ENCODE data around the gene ABCC11.

ABCC11 gene

DNA sequence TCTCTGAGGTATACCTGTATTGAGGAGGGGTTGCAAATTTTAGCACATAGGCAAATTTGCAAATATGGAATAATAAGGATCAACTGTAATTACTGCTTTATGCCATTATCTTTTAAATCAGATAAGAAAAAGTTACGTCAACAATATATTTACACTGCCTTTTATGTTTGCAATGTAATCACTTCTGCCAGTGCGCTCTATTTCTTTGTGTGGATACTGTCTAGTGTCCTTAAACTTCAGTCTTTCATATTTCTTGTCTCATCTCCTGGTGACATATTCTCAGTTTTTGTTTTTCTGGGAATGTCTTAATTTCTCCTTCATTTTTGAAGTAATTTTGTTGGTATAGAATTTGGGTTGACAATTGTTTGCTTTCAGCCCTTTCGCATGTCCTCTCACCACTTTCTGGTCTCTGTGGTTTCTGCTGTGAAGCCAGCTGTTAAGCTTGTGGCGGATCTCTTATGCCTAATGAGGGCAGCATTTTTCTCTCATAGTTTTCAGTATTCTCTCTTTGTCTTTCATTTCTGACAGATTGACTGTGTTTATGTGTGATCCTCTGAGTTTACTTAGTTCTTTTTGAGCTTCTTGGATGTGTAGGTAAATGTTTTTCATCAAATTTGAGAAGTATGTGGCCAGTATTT, 37.6 kb upstream of the ABCC11 start:
- ChIA-PET CTCF (no interaction called here), POLR2A (no interaction called here)
- TF ChIP-seq CTBP1 (IDR thresholded peaks at IDR 0.05; ENCODE audit: borderline replicate concordance) (no peak), FOXM1 (IDR thresholded peaks at IDR 0.05; ENCODE audit: borderline replicate concordance) (no peak), ARNT (IDR thresholded peaks at IDR 0.05) (no peak)
- no peak for DNase-seq (ENCODE audit: extremely low spot score)

DNA sequence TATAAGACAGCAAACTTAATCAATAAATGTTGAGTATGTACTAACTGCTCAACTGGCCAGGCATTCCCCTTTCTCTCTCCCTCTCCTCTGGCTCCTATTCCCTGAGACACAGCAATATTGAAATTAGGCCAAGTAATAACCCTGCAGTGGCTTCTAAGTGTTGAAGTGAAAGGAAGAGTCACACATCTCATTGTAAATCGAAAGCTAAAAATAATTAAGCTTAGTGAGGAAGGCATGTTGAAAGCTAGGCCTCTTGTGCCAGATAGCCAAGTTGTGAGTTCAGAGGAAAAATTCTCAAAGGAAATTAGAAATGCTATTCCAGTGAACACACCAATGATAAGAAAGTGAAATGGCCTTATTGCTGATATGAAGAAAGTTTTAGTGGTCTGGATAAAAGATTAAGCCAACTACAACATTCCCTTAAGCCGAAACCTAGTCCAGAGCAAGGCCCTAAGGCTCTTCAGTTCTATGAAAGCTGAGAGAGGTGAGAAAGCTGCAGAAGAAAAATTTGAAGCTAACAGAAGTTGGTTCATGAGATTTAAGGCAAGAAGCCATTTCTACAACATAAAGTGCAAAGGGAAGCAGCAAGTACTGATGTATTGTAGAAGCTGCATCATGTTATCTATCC, 35.4 kb upstream of the ABCC11 start:
- DNase-seq (ENCODE audit: extremely low spot score), result no peak
- CTCF ChIA-PET, result no interaction called here
- no peak for TF ChIP-seq SP1 (IDR thresholded peaks at IDR 0.05)
- no peak for TF ChIP-seq ELF4 (IDR thresholded peaks at IDR 0.05)
- TF ChIP-seq, protein P1, sequence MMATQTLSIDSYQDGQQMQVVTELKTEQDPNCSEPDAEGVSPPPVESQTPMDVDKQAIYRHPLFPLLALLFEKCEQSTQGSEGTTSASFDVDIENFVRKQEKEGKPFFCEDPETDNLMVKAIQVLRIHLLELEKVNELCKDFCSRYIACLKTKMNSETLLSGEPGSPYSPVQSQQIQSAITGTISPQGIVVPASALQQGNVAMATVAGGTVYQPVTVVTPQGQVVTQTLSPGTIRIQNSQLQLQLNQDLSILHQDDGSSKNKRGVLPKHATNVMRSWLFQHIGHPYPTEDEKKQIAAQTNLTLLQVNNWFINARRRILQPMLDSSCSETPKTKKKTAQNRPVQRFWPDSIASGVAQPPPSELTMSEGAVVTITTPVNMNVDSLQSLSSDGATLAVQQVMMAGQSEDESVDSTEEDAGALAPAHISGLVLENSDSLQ (IDR thresholded peaks at IDR 0.05), result no peak
- TF ChIP-seq HDGF (IDR thresholded peaks at IDR 0.05; ENCODE audit: borderline replicate concordance), result no peak
- TF ChIP-seq SUZ12 (IDR thresholded peaks at IDR 0.05), result no peak
- TF ChIP-seq L3MBTL2 (conservative IDR thresholded peaks at IDR 0.05), result no peak
- TF ChIP-seq LEF1 (IDR thresholded peaks at IDR 0.05; ENCODE audit: borderline replicate concordance), result no peak
- no peak for TF ChIP-seq FOXM1 (IDR thresholded peaks at IDR 0.05; ENCODE audit: borderline replicate concordance)
- TF ChIP-seq NFRKB (IDR thresholded peaks at IDR 0.05), result no peak
- TF ChIP-seq ARNT (IDR thresholded peaks at IDR 0.05), result no peak
- TF ChIP-seq ZNF384 (IDR thresholded peaks at IDR 0.05), result no peak
- TF ChIP-seq CTBP1 (IDR thresholded peaks at IDR 0.05; ENCODE audit: borderline replicate concordance), result no peak
- no peak for TF ChIP-seq BHLHE40 (IDR thresholded peaks at IDR 0.05; ENCODE audit: borderline replicate concordance)
- POLR2A ChIA-PET, result no interaction called here

DNA sequence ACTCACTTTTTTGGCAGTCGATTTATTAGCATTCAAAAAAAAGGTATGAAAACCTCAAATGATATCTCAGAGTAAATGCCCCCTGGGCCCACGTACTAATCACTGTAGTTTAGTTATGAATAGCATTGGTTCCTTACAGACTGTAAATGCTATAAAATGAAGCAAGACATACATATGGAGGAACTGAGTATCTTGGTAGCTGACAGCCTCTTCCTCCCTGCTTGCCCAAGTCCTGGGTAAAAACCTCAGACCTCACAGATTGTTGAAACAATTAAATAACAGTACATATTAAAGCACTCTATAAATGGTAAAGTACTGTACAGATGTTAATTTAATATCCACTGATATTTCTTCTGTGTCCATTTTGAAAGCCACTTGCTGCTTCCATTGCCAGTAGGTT, 33.2 kb upstream of the ABCC11 start:
- ChIA-PET CTCF (interaction anchor here (0.6 kb wide), 1 partner anchor 22 kb away, joined by 3 read pairs; no protein-coding TSS in a partner anchor), POLR2A (no interaction called here)
- no peak for TF ChIP-seq LEF1 (IDR thresholded peaks at IDR 0.05; ENCODE audit: borderline replicate concordance)
- no peak for TF ChIP-seq ARNT (IDR thresholded peaks at IDR 0.05)
- no peak for TF ChIP-seq ELF4 (IDR thresholded peaks at IDR 0.05)
- no peak for TF ChIP-seq CTBP1 (IDR thresholded peaks at IDR 0.05; ENCODE audit: borderline replicate concordance)
- TF ChIP-seq NFRKB (IDR thresholded peaks at IDR 0.05), result no peak
- no peak for TF ChIP-seq ZNF384 (IDR thresholded peaks at IDR 0.05)
- TF ChIP-seq, protein P1 (IDR thresholded peaks at IDR 0.05), result no peak
- no peak for TF ChIP-seq FOXK2 (IDR thresholded peaks at IDR 0.05)
- no peak for TF ChIP-seq SUZ12 (IDR thresholded peaks at IDR 0.05)
- TF ChIP-seq FOXM1 (IDR thresholded peaks at IDR 0.05; ENCODE audit: borderline replicate concordance), result no peak
- no peak for TF ChIP-seq SP1 (IDR thresholded peaks at IDR 0.05)
- no peak for TF ChIP-seq TARDBP (IDR thresholded peaks at IDR 0.05)
- TF ChIP-seq BHLHE40 (IDR thresholded peaks at IDR 0.05; ENCODE audit: borderline replicate concordance), result no peak
- no peak for TF ChIP-seq L3MBTL2 (conservative IDR thresholded peaks at IDR 0.05)
- no peak for TF ChIP-seq HDGF (IDR thresholded peaks at IDR 0.05; ENCODE audit: borderline replicate concordance)
- no peak for TF ChIP-seq FOXA1 (IDR thresholded peaks at IDR 0.05)
- DNase-seq (ENCODE audit: extremely low spot score), result no peak

DNA sequence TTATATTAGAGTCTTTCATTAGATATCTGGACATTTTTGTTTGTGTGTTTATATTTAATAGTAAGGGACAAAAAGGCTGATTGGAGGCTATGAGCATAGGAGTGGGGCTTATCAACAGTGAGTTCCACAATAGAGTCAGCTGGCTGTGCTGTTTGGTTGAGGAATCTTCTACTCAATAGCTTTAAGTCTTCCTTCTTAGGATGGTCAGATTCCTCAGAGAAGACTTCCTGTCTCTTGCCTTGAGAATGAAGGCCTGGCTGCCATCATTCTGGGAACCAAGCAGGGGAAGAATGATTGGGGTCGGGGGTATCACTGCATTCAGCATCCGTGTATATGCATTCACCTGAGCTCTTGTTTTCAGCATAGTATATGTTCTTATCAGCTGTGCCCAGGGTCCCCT, 31.9 kb upstream of the ABCC11 start:
- POLR2A ChIA-PET, result no interaction called here
- TF ChIP-seq HDGF (IDR thresholded peaks at IDR 0.05; ENCODE audit: borderline replicate concordance), result no peak
- TF ChIP-seq FOXM1 (IDR thresholded peaks at IDR 0.05; ENCODE audit: borderline replicate concordance), result no peak
- TF ChIP-seq CTBP1 (IDR thresholded peaks at IDR 0.05; ENCODE audit: borderline replicate concordance), result no peak
- TF ChIP-seq L3MBTL2 (conservative IDR thresholded peaks at IDR 0.05), result no peak
- no peak for TF ChIP-seq LEF1 (IDR thresholded peaks at IDR 0.05; ENCODE audit: borderline replicate concordance)
- no peak for TF ChIP-seq FOXK2 (IDR thresholded peaks at IDR 0.05)
- TF ChIP-seq, protein P1 (IDR thresholded peaks at IDR 0.05), result no peak
- TF ChIP-seq ZNF384 (IDR thresholded peaks at IDR 0.05), result no peak
- TF ChIP-seq TARDBP (IDR thresholded peaks at IDR 0.05), result no peak
- TF ChIP-seq FOXA1 (IDR thresholded peaks at IDR 0.05), result no peak
- no peak for TF ChIP-seq BHLHE40 (IDR thresholded peaks at IDR 0.05; ENCODE audit: borderline replicate concordance)
- no peak for TF ChIP-seq ARNT (IDR thresholded peaks at IDR 0.05)
- TF ChIP-seq ELF4 (IDR thresholded peaks at IDR 0.05), result no peak
- no peak for TF ChIP-seq SP1 (IDR thresholded peaks at IDR 0.05)
- no peak for TF ChIP-seq NFRKB (IDR thresholded peaks at IDR 0.05)
- TF ChIP-seq SUZ12 (IDR thresholded peaks at IDR 0.05), result no peak
- CTCF ChIA-PET, result no interaction called here

DNA sequence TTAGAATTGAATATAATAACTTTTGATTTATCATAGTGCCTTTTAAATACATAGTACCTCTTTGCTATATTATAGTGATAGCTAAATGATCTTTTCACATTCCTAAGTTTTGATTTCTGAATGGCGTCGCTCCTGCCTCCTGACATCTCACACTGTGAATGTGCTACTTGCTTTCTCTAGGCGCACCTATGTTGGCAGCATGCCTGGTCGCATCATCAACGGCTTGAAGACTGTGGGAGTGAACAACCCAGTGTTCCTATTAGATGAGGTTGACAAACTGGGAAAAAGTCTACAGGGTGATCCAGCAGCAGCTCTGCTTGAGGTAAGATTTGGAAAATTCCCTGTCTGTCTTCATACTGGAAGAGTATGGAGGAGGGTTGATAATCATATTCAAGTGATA, 29.8 kb upstream of the ABCC11 start:
- CTCF ChIA-PET, result no interaction called here
- no peak for TF ChIP-seq SP1 (IDR thresholded peaks at IDR 0.05)
- no peak for TF ChIP-seq L3MBTL2 (conservative IDR thresholded peaks at IDR 0.05)
- no peak for TF ChIP-seq ZNF384 (IDR thresholded peaks at IDR 0.05)
- TF ChIP-seq NFRKB (IDR thresholded peaks at IDR 0.05), result no peak
- peak; percentile 5 for DNase-seq (ENCODE audit: extremely low spot score)
- POLR2A ChIA-PET, result no interaction called here

More for the DNA sequence above, 31.9 kb upstream of the ABCC11 start:
- peak; percentile 6 for DNase-seq (ENCODE audit: extremely low spot score)

DNA sequence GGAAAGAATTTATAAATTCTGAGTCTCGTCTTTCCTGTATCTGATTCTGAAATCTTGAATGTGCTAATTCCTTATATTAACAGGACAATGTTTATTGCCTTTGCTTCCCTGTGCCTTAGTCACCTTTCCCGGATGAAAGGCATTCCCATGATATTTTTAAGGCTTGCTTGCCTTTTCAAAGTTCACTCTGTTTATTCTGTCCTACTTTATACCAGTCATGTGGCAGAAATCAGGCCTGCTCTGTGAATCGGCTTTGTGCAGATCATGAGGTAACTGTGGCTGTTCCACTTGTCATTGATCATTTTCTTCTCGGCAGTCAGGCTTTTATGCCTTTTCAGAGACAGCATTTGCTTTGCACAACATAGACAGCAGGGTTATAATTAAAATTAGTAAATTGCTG, 28.8 kb upstream of the ABCC11 start:
- ChIA-PET POLR2A (no interaction called here), CTCF (no interaction called here)
- no peak for TF ChIP-seq BHLHE40 (IDR thresholded peaks at IDR 0.05; ENCODE audit: borderline replicate concordance)
- TF ChIP-seq ZNF384 (IDR thresholded peaks at IDR 0.05), result no peak
- TF ChIP-seq NFRKB (IDR thresholded peaks at IDR 0.05), result no peak
- no peak for TF ChIP-seq L3MBTL2 (conservative IDR thresholded peaks at IDR 0.05)
- DNase-seq (ENCODE audit: extremely low spot score), result no peak
